HG02981 (cell line): ENCODE data around the gene PDK2.

Source experiments
- ATAC-seq: cut with Tn5 transposase; IDR thresholded peaks from one replicate; pipeline ENCODE4 v1.9.1; 2021; ENCODE audit warnings: mild to moderate bottlenecking, moderate library complexity; ENCODE audit not compliant: unreplicated experiment

Gene PDK2

GRCh38 chr17:50078430-50078829 lies 16.7 kb upstream of the PDK2 start:
- ATAC-seq, result no peak

GRCh38 chr17:50079334-50080095 lies 15.6 kb upstream of the PDK2 start:
- ATAC-seq, result no peak

- no peak for ATAC-seq
Measured at GRCh38 chr17:50080096-50080480, 15.1 kb upstream of the PDK2 start.

- ATAC-seq, result no peak
Measured at GRCh38 chr17:50080827-50081226, 14.3 kb upstream of the PDK2 start.

- ATAC-seq, result no peak
Measured at GRCh38 chr17:50081757-50082156, 13.4 kb upstream of the PDK2 start.

- ATAC-seq, result no peak
Measured at GRCh38 chr17:50087246-50087911, 7.8 kb upstream of the PDK2 start.

- no peak for ATAC-seq
Measured at GRCh38 chr17:50087912-50088405, 7.2 kb upstream of the PDK2 start.

GRCh38 chr17:50088952-50089825 lies 6.0 kb upstream of the PDK2 start:
- no peak for ATAC-seq

GRCh38 chr17:50090071-50090470 lies 5.1 kb upstream of the PDK2 start:
- no peak for ATAC-seq

- ATAC-seq, result no peak
Measured at GRCh38 chr17:50090971-50091917, 3.9 kb upstream of the PDK2 start.

GRCh38 chr17:50091918-50092285 lies 3.2 kb upstream of the PDK2 start:
- no peak for ATAC-seq

- ATAC-seq, result no peak
Measured at GRCh38 chr17:50093246-50093645, 1.9 kb upstream of the PDK2 start.

- ATAC-seq, result no peak
Measured at GRCh38 chr17:50093807-50094206, 1.3 kb upstream of the PDK2 start.

- ATAC-seq, result no peak
Measured at GRCh38 chr17:50094243-50094752, 853 bp upstream of the PDK2 start.

GRCh38 chr17:50095626-50096037 lies 481 bp downstream of the PDK2 start:
- no peak for ATAC-seq

GRCh38 chr17:50096092-50096491 lies 941 bp downstream of the PDK2 start:
- ATAC-seq, result no peak

GRCh38 chr17:50096758-50097157 lies 1.6 kb downstream of the PDK2 start:
- ATAC-seq, result no peak

GRCh38 chr17:50097455-50097854 lies 2.3 kb downstream of the PDK2 start:
- ATAC-seq, result no peak

GRCh38 chr17:50097926-50098325 lies 2.8 kb downstream of the PDK2 start:
- ATAC-seq, result no peak

GRCh38 chr17:50098583-50098982 lies 3.4 kb downstream of the PDK2 start:
- ATAC-seq, result no peak
